Pulmonary artery endothelial cell (primary cell): ENCODE data around the gene HNRNPA1L2. TPM values are rescaled to one million over a fixed set of nuclear protein-coding genes. Genes with fewer than 3 reads are reported as not detected.
"Not testable (repeated sequence)": the region's sequence is repeated elsewhere in the genome, so short reads cannot be mapped to it uniquely, and the experiment has no call there.

Experiments used
- DNase-seq: peaks from one replicate; pipeline ENCODE4 v3.0.0-alpha.2; 2011; ENCODE audit warnings: low read depth, low spot score
- total RNA-seq: library from RNA; depleted of rRNA; stranded (reverse); fragments of >200 nt; gene quantifications from 2 replicates; pipeline ENCODE4 v1.2.3, GENCODE V29; 2014

The HNRNPA1L2 gene
- total RNA-seq, result 3.4 and 4.3 TPM in 2 replicates

DNA sequence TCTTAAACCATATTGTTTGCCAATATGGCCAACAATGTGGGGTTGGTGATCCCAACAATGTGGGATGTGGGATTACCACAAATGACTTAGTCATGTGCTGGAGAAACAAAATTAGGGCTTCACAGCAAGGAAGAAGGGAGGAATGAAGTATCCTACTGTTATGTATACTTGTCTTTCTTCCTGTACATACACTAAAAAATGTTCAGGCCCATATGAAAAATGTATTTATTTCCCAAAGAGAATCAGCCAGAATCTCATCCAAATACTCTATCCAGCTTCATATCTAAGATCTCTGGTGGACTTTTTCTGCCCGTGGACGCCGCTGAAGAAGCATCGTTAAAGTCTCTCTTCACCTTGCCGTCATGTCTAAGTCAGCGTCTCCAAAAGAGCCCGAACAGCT is at the start of gene HNRNPA1L2:
TSS of gene HNRNPA1L2 (plus strand) at position 301 of the 400 bp plus-strand sequence. CDS start at position 363, 62 bp downstream.
- no peak for DNase-seq

DNA sequence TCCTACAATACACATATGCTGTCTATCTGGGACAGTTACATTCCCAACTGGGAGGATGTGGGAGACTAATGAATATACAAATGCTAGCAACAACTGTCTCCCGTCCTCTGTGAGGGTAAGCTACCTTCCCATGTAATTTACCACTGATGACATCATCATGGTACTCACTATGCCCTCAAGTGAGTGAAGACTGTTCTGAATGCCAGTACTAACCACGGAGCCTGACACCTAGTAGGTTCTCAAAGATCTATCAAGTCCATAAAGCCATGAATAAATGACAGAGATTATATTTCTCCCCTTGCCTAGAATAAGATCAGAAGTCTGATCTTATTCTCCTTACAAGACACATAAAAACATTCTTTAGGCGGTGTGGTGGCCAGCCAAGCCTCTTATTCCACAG is 49.1 kb upstream of the HNRNPA1L2 start:
- not testable (repeated sequence) for DNase-seq

DNA sequence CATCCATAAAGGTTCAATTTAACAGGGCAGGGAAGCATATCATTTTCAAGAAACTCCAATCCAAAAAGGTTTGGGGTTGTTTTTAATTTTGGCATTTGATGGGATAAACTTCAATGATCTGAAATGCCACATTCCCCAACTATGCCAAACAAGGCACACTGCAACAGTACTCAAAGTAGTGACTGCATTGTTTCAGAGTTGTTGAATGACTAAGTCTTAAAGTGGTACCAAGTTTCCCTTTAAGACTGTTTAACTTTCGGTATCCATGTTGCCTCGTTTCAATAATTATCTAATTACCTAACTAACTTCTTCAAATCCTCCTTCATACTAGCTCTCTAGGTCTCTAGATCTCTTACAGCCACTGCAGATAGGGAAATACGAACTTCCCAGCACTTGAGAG is 48.4 kb upstream of the HNRNPA1L2 start:
- DNase-seq, result not testable (repeated sequence)

DNA sequence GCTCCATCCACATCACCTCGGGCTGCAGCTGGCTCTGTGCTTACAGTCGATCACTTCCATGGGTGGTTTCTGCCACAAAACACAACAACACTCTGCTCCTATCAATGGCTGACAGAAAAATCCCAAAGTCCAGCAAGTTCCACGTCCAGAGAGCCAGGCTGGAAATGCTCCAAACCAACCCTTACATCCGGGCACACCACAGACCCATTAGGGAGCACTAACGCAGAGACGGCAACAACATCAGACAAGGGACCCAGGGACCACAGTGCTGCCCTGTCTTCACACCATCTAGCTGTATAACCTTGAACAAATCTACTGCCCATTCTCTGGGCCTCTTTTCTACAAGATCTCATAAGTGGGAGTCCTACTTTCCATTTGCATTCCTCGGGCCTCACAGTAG is 47.9 kb upstream of the HNRNPA1L2 start:
- not testable (repeated sequence) for DNase-seq

DNA sequence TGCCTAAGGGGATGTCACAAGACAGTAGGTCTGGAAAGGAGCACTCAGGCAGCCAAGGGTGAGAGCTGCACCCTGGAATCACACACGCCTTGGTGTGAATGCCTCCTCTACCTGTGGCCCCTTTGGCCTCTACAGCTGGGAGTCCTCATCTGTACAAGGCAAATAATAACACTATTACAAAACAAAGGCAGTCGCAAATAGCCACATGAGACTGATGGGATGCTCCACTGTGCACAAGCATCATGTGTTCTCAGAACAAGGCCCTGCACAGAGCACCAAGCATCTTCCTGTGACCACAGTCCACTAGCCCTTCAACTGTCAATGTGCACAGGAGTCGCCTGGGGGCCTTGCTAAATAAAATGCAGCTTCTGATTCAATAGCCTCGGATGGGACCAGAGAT is 44.6 kb upstream of the HNRNPA1L2 start:
- DNase-seq, result no peak

DNA sequence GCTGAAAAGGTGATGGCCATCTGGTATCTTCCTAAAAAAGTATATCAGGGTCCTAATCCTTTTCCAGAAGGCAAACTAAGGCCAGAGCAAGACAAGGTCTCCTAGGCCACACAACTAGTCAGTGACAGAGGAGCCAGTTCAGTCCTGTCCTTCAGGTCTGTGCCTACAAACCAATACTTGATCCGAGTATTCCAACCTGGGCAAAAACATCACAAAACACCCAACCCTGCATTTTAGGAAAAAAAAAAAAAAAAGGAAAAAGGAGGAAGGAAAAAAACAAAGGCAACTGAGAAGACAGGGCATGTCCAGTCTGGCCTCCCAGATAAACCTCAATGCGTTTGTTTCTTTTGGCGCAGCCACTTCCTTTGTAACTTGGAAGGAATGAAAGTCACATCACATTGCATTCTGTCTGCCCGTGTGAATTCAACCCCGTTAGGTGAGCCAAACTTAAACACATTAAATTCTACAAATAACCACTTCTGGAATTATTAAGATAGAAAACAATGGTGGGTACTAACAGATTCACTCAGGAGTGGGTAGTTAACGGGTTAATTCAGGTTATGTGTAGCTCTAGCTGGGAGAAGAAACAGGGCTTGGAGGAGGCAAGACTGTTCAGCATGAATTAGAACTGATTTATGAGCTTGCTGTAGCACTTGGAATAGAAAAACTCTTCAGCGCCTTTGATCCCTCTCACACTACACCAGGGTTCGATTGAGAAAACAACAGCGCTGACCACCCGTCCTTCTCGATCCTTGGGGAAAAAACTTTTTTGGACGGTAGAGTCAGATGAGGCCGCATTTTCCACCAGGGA is 43.0 kb upstream of the HNRNPA1L2 start:
- DNase-seq, result peak; percentile 79

DNA sequence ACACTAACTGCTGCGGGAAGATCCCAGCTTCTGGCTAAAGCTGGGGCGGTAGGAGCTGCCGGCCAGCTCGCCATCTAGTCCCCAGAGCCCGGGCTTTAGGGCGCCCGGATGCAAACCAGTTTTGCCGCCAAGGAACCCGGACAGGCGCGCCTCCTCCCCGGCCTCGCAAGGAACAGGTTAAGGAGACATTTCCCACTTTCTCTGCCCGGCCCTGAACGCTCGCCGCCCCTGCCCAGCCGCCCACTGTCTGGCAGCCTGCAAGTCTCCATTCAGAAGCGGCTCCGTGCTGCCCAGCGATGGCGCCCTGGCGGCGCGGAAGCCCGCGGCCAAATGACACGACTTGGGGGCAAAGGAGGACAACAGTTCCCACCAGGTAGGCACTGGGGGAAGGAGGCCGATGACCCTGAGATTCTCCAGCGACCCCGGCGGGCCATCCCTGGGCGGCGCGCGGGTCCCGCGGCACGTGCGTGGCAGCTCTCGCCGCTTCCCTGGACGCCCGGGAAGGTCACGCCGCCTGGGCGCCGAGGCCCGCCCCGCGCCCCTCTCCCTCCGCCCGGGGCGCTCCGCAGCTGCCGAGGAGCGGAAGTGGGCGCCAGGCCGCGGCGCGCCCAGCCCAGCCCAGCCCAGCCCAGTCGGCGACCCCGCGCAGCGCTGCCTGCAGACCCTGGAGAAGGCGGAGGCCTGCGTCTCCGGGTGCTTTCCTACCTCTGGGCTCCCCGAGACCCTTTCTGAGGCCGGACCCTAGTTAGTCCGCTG is 42.2 kb upstream of the HNRNPA1L2 start:
- no peak for DNase-seq

DNA sequence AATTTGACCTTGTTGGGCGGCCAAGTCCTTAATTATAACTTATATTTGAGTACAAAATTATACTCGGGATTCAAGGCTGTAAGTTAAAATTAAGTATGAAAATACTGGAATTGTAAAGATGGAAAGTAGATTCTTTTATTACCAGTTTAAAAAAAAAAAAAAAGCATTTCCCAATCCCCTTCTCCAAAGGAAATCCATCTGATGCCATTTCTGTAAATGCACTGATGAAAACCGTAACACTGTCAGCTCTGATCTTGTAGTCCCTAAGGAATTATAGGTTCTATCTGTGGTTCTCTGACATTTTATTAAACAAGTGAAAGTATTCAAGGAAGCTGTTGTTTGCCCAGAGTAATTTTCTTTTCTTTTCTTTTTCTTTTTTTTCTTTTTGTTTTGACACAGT is 41.6 kb upstream of the HNRNPA1L2 start:
- no peak for DNase-seq

DNA sequence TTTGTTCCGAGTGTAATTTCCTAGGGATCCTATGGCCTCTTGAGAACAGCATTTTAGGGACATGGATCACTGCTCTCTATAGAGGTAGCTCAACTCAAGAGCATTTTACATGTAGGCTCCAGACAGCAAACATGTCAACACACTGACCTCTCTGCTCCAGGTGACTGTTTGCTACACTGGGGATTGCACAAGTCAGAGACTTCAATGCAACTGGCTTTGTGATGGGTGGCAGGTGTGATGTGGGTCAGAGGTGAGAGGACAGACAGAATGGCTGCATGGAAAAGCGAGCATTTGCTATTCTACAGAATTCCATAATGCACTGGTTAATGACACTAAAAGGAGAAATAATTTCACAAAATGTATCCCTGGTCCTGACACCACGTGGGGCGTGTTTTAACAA is 38.9 kb upstream of the HNRNPA1L2 start:
- not testable (repeated sequence) for DNase-seq

DNA sequence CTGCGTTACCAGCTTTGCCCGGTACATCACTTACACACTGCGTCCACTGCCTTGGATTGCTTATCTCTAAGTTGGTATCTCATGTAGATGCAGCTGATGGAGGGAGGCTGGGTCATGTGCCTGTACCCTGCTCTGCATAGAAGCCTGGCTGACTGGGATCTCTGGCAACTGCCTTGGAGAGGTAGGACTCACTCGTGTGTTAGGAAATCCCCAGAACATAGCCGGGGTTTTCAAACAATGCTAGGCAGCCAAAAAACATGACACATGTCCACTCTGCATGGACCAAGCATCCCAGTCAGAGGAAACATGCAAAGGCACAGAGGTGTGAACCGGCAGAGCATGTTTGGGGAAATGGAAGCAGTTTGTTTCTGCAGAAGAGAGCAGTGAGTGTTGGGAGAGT is 36.1 kb upstream of the HNRNPA1L2 start:
- not testable (repeated sequence) for DNase-seq

DNA sequence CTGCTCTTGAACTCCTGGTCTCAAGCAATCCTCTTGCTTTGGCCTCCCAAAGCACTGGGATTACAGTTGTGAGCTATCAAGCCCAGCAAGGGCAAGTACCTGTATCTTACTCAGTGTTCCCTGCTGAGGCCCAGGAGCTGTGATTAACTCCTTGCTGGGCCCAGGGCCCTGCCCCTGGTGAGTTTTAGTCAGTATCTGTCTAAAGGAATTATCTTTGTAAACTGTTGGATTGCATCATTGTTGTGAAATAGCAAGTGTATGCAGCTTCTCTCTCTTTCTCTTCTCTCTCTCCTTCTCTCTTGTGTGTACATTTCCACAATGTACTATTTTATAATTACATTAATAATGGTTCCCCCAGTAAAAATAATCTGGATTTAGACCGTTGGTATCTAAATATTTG is 35.4 kb upstream of the HNRNPA1L2 start:
- DNase-seq, result not testable (repeated sequence)

DNA sequence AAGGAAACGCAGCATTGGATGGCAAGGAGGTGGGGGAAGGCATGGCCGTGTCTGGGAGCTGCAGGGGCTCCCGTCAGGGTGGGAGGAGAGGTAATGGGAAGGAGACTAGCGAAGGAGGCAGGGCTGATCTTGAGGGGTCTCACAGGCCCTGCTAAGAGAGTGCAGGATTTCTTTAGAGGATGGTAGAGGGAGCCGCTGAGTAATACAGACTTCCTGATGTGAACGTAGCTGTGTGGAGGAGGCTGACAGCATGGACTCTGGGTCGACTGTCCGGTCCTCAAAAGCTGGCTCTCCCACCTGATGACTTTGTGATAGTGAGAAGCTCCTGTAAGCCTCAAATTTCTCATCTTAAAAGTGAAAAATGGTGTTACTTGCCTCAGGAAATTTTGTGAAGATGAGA is 34.0 kb upstream of the HNRNPA1L2 start:
- not testable (repeated sequence) for DNase-seq

DNA sequence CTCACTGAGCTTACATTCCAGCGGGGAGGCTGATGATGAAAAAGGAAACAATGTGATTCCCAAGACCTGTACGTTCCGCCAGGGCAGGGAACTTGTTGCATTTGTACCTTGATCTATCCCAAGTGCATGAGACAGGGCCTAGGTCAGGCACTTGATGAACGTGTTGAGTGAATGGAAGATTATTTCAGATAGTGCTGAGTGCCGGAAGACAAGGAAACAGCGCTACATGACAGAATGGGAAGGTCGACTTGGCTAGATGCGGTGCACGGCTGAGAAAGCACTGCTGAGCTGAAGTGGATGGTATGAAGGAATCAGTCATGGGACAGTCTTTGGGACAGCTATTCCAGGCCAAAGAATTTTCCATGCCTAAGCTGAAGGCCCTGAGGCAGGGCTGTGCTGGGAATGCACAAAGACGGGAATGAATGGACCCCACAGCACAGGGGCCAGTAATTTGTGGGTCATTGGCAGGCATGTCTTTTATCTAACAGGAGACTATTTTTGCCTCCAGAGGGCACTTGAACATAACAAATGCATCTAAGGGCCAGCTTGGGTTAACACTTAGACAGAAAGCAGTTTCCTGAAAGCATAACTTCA is 33.1 kb upstream of the HNRNPA1L2 start:
- peak; percentile 32 for DNase-seq

DNA sequence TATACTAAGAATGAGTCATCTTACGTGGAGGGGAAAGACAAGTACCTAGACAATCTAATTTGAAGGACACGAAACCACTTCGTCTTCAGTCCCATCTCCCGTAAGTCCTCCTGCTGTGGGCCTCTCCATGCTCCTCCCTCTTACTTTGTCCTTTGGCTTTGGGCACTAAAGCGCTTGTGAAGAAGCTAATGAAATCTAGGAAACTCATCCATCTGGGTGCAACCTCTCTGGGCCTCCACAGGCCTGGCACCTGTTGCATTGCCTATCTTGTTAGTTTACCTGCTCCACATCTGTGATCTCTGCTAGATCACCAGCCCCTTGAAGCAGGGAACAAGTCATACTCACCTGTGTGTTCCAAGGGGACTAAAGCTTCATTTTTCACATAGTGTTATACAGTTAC is 32.1 kb upstream of the HNRNPA1L2 start:
- not testable (repeated sequence) for DNase-seq

DNA sequence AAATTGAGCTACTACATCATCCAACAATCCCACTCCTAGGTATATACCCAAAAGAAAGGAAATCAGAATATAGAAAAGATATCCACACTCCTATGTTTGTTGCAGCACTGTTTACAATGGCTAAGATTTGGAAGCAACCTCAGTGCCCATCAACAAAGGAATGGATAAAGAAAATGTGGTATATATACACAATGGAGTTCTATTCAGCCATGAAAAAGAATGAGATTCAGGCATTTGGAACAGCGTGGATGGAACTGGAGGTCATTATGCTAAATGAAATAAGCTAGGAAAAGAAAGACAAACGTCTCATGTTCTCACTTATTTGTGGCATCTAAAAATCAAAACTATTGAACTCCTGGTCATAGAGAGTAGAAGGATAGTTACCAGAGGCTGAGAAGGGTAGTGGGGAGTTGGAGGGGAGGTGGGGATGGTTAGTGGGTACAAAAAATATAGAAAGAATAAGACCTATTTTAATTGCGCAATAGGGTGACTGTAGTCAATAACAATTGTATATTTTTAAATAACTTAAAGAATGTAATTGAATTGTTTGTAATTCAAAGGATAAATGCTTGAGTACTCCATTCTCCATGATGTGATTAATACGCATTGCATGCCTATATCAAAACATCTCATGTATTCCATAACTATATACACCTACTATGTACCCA is 27.0 kb upstream of the HNRNPA1L2 start:
- DNase-seq, result no peak

DNA sequence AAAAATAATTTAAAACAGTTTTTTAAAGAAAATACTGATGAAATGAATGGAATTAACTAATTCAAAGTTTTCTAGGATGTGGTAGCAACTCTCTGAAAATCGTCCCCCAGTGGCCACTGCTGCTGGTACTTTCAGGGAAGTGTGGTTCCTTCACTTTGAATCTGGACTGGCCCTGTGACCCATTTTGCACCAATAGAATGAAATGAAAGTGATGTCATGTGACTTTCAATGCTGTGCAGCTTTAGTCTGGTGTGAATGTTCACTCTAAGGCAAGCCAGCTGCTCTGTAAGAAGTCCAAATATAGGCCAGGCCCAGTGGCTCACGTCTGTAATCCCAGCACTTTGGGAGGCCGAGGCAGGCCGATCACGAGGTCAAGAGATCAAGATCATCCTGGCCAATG is 26.4 kb upstream of the HNRNPA1L2 start:
- DNase-seq, result no peak

DNA sequence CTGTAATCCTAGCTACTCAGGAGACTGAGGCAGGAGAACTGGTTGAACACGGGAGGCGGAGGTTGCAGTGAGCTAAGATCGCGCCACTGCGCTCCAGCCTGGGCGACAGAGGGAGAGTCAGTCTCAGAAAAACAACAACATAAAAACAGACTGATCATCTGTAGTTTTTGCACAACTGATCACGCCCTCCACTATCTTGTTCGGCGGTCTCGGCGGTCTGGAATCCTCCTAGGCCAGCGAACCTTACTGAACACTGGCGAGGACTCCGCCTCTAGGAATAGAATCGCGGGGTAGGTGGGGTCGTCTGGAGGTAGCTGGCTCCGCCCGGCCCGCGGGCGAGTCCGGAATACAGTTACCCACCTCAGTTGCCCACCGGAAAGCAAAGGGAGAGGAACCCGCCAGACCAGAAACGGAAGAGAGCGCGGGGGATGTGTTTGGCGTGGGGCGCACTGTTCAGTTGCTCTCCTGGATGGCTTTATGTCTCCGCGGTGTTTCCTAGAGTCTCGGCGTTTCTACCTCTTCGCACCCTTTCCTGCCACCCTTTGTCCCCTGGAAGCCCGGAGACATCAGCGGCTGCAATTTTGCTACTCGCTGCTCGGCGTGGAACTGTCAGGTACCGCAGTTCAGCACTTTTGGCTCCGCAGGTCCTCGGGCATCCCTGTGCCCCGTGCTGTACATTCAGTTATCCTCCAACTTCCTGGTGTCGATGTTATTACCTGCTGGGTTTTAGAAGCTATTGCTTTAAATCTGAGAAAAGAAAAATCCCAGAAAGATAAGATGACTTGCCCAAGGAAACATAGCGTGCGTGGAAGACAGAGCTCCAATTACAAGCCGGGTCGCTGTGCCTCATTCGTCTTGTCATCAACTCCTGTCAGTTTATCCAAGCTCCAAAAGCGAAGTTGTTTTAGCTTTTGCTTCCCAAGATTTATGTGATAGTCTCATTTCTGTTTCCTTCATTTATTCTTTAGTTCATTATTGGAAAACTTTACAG is 24.9 kb upstream of the HNRNPA1L2 start:
- peak; percentile 27 for DNase-seq

DNA sequence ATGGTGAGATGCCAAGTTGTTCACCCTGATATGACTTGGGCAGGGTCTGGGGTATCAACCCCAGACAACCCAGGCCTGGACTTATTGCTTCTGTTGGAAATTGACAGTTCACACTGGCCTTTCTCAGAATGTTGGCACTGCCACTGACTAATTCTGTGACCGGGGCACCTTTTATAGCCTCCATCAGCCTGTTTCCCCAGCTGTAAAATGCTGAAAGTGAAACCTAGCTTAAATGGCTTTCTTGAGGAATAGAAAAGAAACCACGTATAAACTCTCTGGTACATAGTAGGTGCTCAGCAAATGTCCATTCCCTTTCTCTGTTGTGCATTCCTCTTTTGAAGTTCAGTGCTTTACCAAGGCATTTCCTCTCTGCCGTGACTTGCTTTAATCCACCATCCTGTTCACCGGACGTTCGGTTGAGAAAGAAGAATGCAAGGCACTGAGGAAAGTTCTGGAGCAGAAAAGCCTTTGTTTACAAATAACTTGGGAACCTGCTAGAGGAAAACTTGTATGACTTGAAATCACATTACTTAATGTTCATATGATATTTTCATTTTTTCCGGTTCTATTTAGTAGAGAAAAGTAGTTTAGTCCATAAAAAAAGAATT is 11.0 kb upstream of the HNRNPA1L2 start:
- not testable (repeated sequence) for DNase-seq

DNA sequence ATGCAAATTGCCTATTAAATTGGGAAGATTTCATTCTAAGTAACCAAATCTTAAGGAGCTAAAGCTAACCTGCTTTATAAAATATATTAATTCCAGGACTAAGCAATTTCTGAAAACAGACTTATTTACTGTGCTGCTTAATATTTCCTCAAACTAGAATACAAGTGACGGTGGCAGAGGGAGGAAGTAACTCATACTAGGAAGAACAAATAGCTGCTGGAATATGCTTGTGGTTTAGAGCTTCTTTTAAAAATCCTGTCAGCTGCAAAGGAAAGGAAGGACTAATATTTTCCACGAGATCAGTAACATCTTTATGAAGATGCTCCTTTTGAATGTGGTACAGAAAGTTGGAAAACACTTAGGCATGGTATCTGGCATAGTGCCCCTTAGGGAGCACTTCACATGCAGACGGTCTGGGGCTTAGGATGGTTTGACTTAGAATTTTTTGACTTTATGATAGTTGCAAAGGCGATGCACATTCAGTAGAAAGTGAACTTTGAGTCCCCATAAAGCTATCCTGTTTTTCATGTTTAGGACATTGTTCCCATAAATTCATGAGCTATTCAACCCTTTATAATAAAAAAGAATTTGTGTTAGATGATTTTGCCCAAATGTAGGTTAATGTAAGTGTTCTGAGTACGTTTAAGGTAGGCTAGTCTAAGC is 3.4 kb upstream of the HNRNPA1L2 start:
- DNase-seq, result no peak
